ENCODE data around the gene POLR1A.

POLR1A gene

GRCh38 chr2:86021396-86022378, 84.0 kb downstream of the POLR1A start:
- DNase-seq (ENCODE audit: low spot score) = no peak

GRCh38 chr2:86020984-86021383, 84.7 kb downstream of the POLR1A start:
- no peak for DNase-seq (ENCODE audit: low spot score)

GRCh38 chr2:86019121-86019520, 86.6 kb downstream of the POLR1A start:
- no peak for DNase-seq (ENCODE audit: low spot score)

GRCh38 chr2:86017901-86018896, 87.5 kb downstream of the POLR1A start:
- DNase-seq (ENCODE audit: low spot score) = no peak

GRCh38 chr2:86016581-86016980, 89.1 kb downstream of the POLR1A start:
- no peak for DNase-seq (ENCODE audit: low spot score)

- DNase-seq (ENCODE audit: low spot score) = no peak
Measured at GRCh38 chr2:86015699-86016098, 90.0 kb downstream of the POLR1A start.

GRCh38 chr2:86015006-86015405, 90.7 kb downstream of the POLR1A start:
- DNase-seq (ENCODE audit: low spot score) = no peak

GRCh38 chr2:86014493-86014892, 91.2 kb downstream of the POLR1A start:
- no peak for DNase-seq (ENCODE audit: low spot score)

- no peak for DNase-seq (ENCODE audit: low spot score)
Measured at GRCh38 chr2:86012007-86012712, 93.5 kb downstream of the POLR1A start.

- no peak for DNase-seq (ENCODE audit: low spot score)
Measured at GRCh38 chr2:86011449-86011941, 94.2 kb downstream of the POLR1A start.

- DNase-seq (ENCODE audit: low spot score) = no peak
Measured at GRCh38 chr2:86010083-86010482, 95.6 kb downstream of the POLR1A start.

- no peak for DNase-seq (ENCODE audit: low spot score)
Measured at GRCh38 chr2:86006524-86006923, 99.2 kb downstream of the POLR1A start.

GRCh38 chr2:86003967-86004366, 101.7 kb downstream of the POLR1A start:
- no peak for DNase-seq (ENCODE audit: low spot score)

- DNase-seq (ENCODE audit: low spot score) = no peak
Measured at GRCh38 chr2:86003104-86003503, 102.6 kb downstream of the POLR1A start.

- DNase-seq (ENCODE audit: low spot score) = no peak
Measured at GRCh38 chr2:86002375-86002774, 103.3 kb downstream of the POLR1A start.

GRCh38 chr2:86001326-86001725, 104.4 kb downstream of the POLR1A start:
- DNase-seq (ENCODE audit: low spot score) = no peak

- no peak for DNase-seq (ENCODE audit: low spot score)
Measured at GRCh38 chr2:86000938-86001312, 104.8 kb downstream of the POLR1A start.

- no peak for DNase-seq (ENCODE audit: low spot score)
Measured at GRCh38 chr2:86000131-86000937, 105.4 kb downstream of the POLR1A start.

- no peak for DNase-seq (ENCODE audit: low spot score)
Measured at GRCh38 chr2:85999061-85999831, 106.4 kb downstream of the POLR1A start.

Measured in hematopoietic multipotent progenitor cell treated with erythropoietin and hydrocortisone succinate and interleukin-3 and kit ligand, for 15 days (in vitro differentiated cells).